SIG-M5 treated with dmso at 0.1 percent for 504 hours (cell line): ENCODE results near the gene RTL3.
"Not testable (repeated sequence)": the region's sequence is repeated elsewhere in the genome, so short reads cannot be mapped to it uniquely, and the experiment has no call there.

Source experiments
- DNase-seq: peaks from one replicate; lab custom pipeline; 2025; ENCODE audit not compliant: unreplicated experiment; lab: John Stamatoyannopoulos, UW

RTL3 gene, protein sequence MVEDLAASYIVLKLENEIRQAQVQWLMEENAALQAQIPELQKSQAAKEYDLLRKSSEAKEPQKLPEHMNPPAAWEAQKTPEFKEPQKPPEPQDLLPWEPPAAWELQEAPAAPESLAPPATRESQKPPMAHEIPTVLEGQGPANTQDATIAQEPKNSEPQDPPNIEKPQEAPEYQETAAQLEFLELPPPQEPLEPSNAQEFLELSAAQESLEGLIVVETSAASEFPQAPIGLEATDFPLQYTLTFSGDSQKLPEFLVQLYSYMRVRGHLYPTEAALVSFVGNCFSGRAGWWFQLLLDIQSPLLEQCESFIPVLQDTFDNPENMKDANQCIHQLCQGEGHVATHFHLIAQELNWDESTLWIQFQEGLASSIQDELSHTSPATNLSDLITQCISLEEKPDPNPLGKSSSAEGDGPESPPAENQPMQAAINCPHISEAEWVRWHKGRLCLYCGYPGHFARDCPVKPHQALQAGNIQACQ

DNA sequence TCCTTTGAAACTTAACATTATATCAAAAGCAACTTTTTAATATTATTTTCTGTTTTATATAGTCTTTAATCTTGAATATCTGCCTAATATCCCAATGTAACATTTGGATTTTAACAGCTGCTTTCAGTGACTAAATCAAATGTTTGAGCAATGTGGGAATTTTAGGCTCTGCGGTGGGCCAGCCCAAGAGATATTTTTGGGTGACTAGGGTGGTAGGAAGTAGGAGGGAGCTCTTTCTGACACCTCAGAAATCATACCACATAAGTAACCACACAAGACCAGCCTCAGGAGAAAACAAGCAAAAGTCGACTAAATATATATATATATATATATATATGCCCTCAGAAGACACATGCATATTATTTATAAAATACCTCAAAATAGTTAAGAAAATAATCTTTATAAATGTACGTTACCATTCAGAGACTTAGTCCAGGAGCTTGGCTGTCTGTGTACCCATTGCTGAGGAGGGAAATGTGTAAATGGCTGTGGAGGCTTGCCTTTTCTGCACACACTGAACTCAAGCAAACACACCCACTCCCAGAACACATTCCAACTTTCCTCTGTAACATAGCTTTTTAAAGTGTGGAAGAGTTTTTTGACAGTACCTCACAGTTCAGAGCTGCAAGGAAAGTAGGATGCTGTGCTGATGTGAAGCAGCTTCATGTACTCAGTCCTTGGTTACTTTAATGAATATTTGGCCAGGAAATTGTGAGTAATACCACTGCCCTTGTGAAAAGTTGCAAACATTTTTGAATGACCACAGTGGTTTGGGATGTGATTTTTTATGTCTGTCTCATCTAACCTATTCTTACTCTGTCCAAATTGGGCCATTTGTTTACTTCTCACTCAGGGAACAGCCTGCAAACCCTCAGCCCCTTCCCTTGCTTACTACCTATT lies at the start of gene RTL3:
Gene RTL3 (minus strand): TSS at position 484 of the 900 bp plus-strand sequence. CDS start 908 bp downstream, outside the sequence.
- peak; percentile 27 for DNase-seq

DNA sequence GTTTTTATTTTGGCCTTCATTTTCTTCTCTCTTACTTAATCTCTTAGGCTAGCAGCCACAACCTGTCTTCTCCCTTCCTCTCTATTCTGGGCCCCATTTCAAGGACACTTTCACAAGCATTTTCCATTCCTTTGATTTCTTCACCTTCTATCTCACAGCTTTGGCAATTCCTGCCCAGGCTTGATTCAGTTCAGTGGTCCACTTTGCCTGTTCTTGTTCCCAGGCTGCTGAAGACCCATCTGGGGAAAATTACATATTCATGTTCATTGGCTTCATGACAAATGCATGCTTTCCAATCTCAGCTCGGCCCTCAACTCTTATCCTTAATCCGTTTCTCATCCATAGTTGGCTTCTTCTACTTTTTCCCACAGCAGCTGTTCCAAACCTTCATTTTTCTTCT lies 49.7 kb upstream of the RTL3 start:
- DNase-seq: no peak

DNA sequence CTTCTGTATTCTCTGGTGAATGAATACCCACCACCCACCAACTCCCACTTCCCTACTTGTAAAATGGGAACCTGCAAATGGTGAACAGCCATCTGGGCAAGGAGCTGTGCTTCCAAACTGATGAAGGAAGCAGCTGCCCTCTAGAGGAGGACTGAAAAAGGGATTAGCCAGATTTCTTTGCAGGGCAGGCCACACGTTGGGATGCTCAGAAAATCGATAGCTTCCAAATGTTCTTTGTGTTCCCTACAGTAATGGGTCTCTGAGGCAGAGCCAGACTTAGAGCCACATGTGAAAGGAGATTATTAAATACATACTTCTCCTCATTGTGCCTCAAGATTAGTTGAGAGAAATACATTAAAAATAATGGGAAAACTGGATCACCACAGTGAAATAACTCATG lies 49.1 kb upstream of the RTL3 start:
- DNase-seq: peak; percentile 21

DNA sequence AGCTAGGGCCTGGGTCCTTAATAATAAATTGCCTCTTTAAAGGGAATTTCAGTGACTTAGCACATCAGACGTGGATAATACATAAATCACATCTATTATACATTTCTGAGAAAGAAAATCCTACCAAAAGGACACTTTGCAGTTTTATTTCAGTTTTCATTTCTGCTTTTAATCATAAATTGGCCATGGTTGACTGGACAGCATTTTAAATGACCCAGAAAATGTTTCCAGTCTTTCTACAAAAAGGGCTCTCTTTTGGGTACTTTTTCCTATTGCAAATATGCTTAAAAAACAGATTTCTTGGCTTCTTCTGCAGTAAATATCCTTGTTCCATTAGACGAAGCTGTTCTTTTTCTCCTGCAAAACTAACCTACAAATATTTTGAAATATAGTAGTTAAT lies 46.9 kb upstream of the RTL3 start:
- DNase-seq: no peak

DNA sequence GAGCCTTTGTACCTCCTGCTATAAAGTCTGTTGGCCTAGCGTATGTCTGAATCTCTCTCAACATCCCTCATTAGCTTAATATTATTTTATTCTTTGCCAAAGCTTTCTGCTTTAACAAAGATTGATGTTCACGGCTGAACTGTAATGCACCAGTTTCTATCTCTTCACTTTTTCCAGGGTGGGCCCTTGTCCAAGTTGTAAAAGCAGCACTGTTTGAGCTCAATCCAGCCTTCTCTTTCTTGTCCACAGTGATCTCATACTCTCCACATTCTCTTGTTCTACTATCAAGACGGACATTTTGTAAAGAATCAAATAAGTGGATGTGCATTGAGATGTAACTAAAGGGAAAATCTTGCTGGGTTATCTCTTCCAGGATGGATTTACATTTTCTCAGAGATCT lies 34.4 kb upstream of the RTL3 start:
- DNase-seq: no peak

DNA sequence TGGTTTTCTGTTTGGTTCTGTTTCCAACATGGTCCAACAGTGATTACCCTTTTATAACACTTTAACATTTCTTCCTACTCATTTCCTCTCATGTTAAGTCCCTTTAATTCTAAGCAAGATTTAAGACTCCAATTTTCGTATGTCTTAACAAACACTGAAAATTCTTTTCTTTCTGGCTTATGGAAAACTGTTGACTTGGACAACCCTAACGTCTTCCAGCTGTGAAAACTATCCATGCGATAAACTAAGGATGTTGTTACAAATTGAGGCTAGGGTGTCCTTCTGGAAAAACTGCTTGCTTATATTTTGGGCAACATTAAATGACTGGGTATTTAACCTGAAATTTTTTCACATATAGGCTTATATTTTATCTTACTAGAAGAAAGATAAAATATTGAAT lies 33.9 kb upstream of the RTL3 start:
- DNase-seq: no peak

DNA sequence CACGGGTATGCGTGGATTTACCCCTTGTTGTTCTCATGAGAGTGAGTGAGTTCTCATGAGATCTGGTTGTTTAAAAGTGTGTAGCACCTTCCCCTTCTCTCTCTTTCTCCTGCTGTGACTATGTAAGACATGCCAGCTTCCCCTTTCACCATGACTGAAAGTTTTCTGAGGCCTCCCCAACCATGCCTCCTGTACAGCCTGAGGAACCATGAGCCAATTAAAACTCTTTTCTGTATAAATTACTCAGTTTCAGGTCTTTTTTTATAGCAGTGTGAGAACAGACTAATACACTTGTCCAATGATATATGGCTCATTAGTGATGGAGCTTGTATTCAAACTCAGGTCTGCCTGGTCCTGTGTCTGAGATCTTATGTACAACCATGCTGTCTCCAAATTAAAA lies 28.5 kb upstream of the RTL3 start:
- peak; percentile 45 for DNase-seq

DNA sequence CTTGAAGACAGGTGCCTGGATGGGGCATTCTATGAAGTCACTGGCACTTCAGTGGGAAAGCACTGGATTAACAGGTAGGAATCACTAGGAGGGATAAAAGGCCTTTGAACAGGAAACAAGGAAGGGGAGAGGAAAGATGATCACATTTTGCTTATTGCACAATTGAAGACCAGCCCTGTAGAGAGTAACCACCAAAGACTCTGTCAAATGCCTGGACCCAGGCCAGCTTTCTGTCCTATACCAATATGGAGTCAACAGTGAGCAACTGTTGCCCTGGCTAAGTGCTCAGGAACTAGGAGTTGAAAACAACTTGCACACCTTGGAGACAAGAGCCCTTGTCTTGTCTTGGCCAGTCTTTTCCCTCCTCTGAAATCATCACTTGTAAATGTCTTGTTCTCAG lies 14.1 kb upstream of the RTL3 start:
- no peak for DNase-seq

DNA sequence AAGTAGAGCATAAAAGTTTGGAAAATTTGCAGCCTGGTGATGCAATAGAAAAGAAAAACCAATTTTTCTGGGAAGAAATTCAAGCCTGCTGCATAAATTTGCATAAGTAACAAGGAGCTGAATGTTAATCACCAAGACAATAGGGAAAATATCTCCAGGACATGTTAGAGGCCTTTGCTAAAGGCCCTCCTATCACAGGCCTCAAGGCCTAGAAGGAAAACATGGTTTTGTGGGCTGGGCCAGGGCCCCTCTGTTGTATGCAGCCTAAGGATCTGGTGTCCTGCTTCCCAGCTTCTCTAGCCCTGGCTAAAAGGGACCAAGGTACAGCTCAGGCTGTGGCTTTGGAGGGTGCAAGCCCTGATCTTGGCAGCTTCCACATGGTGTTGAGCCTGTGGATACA lies 6.2 kb upstream of the RTL3 start:
- no peak for DNase-seq

DNA sequence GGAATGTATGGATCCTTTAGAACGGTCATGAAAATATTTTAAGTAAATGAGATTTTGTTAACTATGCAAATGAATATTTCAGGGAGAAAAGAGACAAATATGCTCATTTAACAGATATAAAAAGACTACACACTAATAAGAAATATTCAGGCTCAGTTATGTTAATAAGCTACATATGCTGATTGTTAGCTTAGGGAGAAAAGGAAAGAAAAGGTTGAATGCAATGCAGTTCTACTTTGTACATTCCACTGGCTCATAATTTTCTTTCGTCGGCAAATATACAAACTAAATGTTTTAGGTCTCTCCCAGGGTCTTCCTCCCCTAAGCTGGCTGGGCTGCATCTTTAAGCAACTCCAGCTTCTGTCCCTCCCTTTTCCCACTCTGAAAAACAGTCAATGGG lies 2.7 kb upstream of the RTL3 start:
- no peak for DNase-seq

DNA sequence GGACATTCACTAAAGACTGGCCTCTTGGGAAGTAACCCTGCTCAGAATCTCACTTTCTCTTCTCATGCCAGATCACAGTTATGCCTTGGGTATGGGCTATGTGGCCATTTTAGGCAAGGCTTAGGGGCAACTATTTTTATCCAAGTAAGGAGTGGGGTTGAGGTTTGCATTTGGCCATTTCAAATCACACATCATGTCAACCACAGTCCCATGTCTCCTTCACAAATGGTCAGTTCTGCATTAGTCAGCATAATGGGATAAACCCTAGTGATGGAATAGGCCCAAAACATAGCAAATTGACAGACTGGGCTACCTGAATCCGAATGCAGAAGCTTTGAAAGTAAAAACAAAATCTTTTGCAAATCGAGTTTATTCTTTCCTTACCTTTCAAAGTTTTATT lies 827 bp upstream of the RTL3 start:
- no peak for DNase-seq

DNA sequence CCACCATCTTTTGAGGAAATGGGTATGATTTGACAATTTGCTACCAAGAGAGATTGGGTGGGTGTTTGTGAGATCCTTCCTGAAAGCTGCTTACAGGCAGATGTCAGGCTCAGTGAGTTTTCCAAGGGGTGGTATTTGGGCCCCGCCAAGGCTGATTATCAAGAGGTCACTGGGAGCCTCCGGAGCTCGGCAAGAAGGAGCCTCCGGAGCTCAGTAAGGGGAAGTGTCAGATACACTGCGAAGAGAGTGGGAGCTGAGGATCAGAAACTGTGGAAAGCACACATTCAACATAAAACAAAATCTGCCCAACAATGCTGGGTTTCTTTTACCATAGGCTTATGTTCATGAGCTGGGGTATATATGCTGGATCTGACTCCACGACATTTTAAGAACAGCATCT lies 714 bp downstream of the RTL3 start:
- DNase-seq: peak; percentile 47

DNA sequence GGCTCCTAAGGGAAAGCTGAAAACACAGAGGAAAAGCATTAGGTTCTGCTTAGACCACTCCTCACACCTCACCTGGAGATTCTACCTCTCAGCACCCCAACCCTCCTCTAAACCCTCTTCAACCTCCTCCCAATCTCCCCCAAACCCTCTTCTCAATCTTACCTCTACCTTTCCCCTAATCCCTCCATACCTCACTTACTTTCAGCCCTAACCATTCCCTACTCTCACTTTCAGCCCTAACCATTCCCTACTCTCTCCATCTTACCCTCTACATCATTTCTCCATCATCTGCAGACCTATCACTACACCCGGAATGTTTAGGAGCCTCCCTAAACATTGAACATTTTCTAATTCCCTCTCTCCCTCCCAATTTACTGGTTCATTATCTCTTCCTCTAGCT lies 3.5 kb downstream of the RTL3 start:
- no peak for DNase-seq

DNA sequence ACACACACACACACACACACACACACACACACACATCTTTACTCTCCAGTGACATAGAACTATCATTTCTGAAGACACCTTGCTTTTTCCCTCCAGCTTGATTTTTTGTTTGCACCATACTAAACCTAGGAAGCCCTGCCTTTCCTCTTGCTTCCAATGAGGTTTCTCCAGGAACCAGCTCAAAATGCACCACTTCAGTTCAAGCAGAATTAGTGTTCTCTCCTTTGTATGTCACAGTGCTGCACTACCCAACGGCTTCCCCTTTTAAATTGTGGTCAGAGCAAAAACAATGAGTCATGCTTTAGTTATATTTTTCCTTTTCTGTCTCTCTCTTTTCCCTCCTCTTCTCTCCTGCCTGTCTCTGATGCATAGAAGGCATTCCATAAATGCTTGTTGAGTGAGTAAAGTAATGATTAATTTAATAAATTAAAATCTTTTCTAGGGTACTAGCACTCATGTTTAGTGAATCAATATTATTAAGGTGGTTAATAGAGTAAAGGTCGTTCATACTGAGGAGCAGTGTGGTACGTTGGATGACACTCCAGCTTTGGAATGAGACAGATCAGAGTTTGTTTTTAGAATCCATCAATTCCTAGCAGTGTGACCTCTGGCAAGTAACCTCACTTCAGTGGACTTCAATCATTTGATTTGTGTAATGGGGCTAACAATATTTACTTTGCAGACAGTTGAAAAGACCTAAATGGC lies 5.9 kb downstream of the RTL3 start:
- peak; percentile 87 for DNase-seq

DNA sequence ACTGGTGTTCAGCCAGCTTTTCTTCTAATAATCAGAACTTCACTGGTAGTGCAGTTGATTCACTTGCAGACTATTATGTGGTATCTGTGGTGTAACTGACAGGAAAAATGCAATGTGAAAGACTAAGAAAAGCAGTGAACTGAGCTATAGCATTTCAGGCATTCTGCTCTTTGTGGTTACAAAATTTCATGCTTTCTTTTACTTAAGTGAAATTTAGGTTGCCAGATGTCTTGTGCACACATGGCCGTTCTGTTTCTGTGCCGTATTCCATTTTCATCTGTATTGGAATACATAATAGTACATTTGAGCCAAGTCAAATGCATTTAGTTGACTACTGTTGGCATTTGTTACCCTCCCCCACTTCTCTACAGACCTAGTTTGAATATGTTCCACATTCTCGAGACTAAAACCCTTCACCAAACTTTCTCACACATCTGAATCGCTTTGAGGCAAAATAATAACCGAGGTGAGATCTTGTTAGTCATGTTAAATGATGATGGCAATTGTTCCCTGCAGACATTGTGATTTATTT lies 8.2 kb downstream of the RTL3 start:
- DNase-seq: peak; percentile 86

DNA sequence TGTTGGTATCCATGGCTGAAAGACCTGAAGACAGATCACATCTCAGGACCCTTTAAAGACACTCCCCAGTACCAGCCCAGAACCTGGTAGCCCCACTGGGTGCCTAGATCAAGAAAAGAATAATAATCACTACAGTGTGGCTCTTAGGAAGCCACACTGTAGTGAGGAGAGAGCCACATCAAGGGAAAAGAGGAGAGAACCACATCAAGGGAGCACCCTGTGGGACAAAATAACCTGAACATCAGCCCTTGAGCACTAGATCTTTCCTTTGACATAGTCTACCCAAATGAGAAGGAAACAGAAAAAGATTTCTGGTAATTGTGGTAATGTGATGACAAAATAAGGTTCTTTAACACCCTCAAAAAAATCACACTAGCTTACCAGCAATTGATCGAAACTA lies 15.3 kb downstream of the RTL3 start:
- DNase-seq: no peak

DNA sequence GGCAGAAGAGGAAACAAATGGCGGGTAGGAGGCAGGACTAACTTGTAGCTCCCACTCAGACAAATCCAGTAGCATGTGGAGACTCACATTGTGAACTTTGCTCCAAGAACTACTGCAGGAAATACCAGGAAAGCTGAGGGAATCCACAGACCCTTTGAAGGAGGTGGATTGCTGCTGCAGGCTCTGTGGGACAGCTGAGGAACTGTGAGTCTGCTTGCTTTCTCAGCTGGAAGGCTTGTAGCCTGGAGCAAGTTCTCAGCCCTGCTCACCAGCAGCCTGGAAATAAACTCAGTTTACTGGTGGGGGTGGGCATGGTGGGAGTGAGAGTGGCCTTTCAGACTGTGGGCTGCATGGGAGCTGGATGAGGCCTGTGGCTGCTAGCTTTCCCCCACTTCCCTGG lies 16.0 kb downstream of the RTL3 start:
- DNase-seq: no peak

DNA sequence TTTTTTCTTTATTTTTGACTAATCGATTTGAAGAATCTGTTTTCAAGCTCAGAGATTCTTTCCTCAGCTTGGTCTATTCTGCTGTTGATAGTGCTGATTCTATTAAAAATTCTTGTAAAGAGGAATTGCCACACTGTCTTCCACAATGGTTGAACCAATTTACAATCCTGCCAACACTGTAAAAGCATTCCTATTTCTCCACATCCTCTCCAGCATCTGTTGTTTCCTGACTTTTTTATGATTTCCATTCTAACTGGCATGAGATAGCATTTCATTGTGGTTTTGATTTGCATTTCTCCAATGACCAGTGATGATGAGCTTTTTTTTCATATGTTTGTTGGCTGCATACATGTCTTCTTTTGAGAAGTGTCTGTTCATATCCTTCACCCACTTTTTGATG lies 23.0 kb downstream of the RTL3 start:
- not testable (repeated sequence) for DNase-seq

DNA sequence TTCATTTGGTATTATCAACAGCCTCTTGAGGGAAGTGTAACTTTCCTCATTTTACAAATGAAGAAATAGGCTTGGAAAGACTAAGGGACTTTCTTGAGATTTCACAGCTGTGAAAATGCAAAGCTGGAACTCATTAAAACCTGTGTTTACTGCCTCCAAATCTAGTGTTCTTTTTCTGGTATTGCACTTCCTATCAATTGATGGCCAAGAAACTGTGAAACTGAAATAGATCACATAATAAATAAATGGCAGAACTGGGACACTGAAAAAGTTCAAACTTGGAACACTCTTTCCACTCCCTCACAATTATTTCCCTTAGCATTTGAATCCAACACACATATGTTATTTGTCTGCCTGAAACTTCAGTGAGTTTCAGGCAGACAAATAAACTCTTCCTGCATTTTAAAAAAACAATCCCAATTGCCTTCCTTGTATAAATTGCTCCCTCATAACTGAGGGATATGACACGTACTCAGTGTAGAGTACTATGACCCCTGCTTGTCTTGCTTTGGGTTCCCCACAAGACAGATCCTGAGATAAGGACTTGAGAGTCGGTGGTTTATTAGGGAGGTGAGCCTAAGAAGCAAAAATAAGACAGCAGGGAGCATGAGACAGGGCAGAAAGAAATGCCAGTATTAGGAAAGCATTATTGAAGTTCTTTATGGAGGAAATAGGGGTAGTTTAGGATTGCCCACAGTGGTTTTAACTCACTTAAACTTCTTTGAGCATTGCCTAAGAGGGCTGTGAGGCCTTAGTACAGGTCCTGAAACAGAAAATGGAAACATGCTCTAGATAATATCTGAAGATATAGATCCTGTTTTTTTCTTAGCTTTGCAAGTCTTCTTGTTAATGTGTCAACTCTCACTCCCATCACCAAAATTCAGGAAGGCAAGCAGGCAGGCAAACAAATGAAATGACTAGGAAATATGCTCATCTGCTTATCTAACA lies 33.9 kb downstream of the RTL3 start:
- peak; percentile 72 for DNase-seq

DNA sequence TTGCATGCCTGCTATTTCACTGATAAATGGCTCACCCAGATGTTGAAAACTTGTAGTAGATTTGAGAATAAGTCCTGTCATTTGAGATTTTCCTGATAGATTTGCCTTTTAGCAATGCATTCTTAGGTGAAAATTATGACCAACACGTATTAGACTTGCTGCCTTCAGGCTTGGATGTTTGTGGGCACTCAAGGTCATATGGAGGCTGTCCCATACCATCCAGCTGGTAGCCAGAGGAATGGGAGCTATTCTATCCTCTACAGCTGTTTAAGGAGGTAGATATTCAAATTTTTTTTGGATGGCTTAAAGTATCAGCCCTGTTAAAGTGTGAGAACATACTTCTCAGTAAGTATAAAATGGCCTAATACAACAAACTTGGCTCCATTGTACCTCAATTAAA lies 34.7 kb downstream of the RTL3 start:
- no peak for DNase-seq
